Parathyroid adenoma (tissue), 2 donors: ENCODE results near the gene LDLRAP1.

ENCODE experiments used
- H2AFZ ChIP-seq: fragments of 300-600 bp; sonication (generic); one replicate; pipeline ENCODE4 v1.7.0; 2017; ENCODE audit warnings: antibody characterized with exemption, mild to moderate bottlenecking
- H3K27ac ChIP-seq: fragments of 300-600 bp; sonication (generic); one replicate; pipeline ENCODE4 v1.7.0; 2017
- H3K27me3 ChIP-seq: fragments of 300-600 bp; sonication (generic); one replicate; pipeline ENCODE4 v1.7.0; 2017; ENCODE audit warnings: low read length; ENCODE audit not compliant: control insufficient read depth, insufficient read depth
- H3K36me3 ChIP-seq: fragments of 300-600 bp; sonication (generic); one replicate; pipeline ENCODE4 v1.7.0; 2017; ENCODE audit warnings: low read length; ENCODE audit not compliant: control insufficient read depth, insufficient read depth
- H3K4me1 ChIP-seq: fragments of 300-600 bp; sonication (generic); one replicate; pipeline ENCODE4 v1.7.0; 2017; ENCODE audit warnings: control low read depth
- H3K4me2 ChIP-seq: fragments of 300-600 bp; sonication (generic); one replicate; pipeline ENCODE4 v1.7.0; 2017; ENCODE audit warnings: low read length
- H3K4me3 ChIP-seq: fragments of 300-600 bp; sonication (generic); one replicate; pipeline ENCODE4 v1.7.0; 2017; ENCODE audit warnings: low read depth, low read length
- H3K79me2 ChIP-seq: fragments of 300-600 bp; sonication (generic); one replicate; pipeline ENCODE4 v1.7.0; 2017; ENCODE audit warnings: control low read depth
- H3K9ac ChIP-seq: fragments of 300-600 bp; sonication (generic); one replicate; pipeline ENCODE4 v1.7.0; 2017; ENCODE audit warnings: mild to moderate bottlenecking
- H3K9me3 ChIP-seq: fragments of 300-600 bp; sonication (generic); one replicate; pipeline ENCODE4 v1.7.0; 2017; ENCODE audit warnings: low read length; ENCODE audit not compliant: control insufficient read depth
- TF ChIP-seq, protein P1 (sequence below): fragments of 300-600 bp; sonication (generic); IDR thresholded peaks from one replicate; pipeline ENCODE4 v1.7.0; 2017; ENCODE audit warnings: antibody characterized with exemption, mild to moderate bottlenecking
- donor health status: primary hyperparathyroidism.

LDLRAP1 gene

DNA sequence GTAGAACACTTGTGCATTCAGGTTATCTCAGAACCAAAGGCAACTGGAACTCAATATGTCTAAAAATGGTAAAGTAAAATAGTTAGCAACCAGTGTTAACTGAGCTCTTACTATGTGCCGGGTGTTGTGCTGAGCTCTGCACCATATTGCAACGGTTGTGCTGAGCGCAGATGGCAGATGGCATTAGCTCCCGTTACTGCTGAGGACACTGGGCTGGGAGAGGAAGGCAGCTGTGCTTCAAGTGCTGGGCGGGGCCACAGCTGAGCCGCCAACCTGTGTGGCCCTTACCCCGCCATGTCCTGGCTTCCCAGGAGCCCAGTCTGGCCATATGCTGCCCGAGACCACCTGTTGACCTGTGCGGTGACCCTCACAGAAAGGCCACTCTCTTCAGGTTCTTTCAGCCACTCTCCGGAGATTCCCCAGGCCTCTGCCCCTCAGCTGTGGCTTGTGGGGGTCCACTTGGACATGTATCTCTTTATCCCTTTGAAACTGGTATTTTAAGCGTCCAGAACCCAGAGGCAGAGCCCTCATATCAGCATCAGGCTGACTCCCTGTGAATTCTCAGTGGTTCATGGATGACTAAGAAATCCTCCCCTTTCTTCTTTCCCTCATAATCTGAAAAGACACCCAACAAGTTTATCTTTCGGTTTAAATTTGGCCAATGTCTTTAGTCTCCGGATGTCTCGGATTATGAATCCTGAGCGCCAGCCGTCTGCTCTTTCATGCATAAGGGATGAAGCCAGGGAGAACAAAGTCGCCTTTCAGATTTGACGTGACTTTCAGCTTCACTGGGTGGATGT, 26.4 kb downstream of the LDLRAP1 start:
- Histone ChIP-seq H3K4me2 (no peak overlapping the region), H3K4me1 (no peaks in the 10 kb centered on the region), H3K27ac (no peak overlapping the region), H2AFZ (no peak overlapping the region), H3K9me3 (no peaks in the 10 kb centered on the region), H3K9ac (no peak overlapping the region), H3K27me3 (no peaks in the 10 kb centered on the region), H3K36me3 (no peaks in the 10 kb centered on the region), H3K4me3 (no peak overlapping the region), H3K79me2 (no peaks in the 10 kb centered on the region)
- TF ChIP-seq, protein P1, sequence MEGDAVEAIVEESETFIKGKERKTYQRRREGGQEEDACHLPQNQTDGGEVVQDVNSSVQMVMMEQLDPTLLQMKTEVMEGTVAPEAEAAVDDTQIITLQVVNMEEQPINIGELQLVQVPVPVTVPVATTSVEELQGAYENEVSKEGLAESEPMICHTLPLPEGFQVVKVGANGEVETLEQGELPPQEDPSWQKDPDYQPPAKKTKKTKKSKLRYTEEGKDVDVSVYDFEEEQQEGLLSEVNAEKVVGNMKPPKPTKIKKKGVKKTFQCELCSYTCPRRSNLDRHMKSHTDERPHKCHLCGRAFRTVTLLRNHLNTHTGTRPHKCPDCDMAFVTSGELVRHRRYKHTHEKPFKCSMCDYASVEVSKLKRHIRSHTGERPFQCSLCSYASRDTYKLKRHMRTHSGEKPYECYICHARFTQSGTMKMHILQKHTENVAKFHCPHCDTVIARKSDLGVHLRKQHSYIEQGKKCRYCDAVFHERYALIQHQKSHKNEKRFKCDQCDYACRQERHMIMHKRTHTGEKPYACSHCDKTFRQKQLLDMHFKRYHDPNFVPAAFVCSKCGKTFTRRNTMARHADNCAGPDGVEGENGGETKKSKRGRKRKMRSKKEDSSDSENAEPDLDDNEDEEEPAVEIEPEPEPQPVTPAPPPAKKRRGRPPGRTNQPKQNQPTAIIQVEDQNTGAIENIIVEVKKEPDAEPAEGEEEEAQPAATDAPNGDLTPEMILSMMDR, result no peak

DNA sequence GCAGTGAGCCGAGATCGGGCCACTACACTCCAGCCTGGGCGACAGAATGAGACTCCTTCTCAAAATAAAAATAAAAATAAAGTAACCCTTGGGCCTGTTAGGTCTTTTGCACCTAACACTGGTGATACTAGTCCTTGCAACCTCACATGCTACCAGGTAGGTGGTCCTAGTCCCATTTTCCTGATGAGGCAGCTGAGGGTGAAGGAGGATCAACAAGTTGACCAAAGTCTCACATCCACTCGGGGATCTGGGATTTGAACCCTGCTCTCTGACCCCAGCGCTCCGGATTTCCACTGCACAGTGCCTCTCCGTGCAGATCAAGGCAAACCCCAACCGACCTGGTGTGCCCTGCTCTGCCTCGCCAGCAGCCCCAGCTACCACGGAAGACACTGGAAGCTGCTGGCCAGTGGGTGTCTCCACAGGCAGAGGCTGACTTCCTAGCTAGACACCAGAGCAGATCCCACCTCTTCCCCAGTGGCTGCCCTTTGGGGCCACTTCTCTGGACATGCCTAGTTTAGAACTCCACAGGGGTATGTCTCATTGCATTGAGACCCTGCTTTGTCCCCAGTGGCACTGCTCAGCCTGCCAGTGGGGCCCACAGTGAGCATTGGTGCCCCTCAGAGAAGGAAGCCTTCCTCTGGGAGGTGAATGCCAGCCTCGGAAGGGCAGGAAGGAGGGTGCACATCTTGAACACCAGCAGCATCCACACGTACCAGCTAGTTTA, 27.6 kb downstream of the LDLRAP1 start:
- no peaks in the 10 kb centered on the region for H3K4me1 ChIP-seq
- TF ChIP-seq, protein P1, result no peak
- H3K36me3 ChIP-seq, result no peaks in the 10 kb centered on the region
- no peak overlapping the region for H3K9ac ChIP-seq
- no peaks in the 10 kb centered on the region for H3K27me3 ChIP-seq
- H3K79me2 ChIP-seq, result no peaks in the 10 kb centered on the region
- no peak overlapping the region for H2AFZ ChIP-seq
- H3K9me3 ChIP-seq, result no peaks in the 10 kb centered on the region
- no peak overlapping the region for H3K4me3 ChIP-seq
- no peak overlapping the region for H3K27ac ChIP-seq
- H3K4me2 ChIP-seq, result no peak overlapping the region

DNA sequence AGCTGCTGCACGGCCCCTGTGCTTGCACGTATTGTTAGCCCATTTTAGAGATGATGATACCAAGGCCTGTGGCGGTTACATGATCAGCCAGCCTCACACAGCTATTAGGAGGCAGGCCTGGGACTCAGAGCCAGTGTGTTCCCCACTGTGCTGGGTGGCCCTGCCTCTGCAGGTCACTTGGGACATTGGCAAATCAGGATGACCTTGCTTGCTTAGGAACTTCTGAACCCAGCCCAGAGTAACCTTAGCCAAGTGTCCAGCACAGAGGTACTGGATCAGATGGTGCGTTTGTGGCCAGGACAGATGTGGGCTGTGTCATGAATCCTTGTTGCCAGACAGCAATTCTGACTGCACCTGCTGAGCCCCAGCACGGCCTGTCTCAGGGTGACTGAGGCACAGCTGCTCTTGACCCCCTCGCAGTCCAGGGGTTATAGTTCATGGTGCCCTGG, 28.1 kb downstream of the LDLRAP1 start:
- Histone ChIP-seq H3K79me2 (no peaks in the 10 kb centered on the region), H3K36me3 (no peaks in the 10 kb centered on the region), H2AFZ (no peak overlapping the region), H3K4me1 (no peaks in the 10 kb centered on the region), H3K27me3 (no peaks in the 10 kb centered on the region), H3K4me3 (no peak overlapping the region), H3K9ac (no peak overlapping the region), H3K4me2 (no peak overlapping the region), H3K27ac (no peak overlapping the region), H3K9me3 (no peaks in the 10 kb centered on the region)
- TF ChIP-seq, protein P1, result no peak

DNA sequence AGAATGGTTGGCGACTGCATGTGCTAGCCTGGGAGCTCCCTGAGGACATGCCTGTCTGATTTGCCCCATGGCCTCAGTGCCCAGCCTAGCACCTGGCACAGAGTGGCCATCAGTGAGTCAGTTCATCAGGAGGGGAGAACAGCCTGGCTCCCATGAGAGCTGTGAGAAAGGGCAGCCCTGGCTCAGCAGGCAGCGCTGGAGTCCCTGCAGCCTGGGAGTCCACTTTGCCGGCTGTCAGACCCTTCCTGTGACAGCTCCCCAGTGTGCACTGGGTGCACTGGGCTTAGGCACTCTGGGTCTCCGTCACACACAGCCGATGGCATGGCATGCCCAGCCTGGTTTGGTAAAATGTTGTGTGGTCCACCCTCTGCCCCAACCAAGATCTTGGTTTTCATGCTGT, 28.7 kb downstream of the LDLRAP1 start:
- H3K9me3 ChIP-seq, result no peaks in the 10 kb centered on the region
- H3K27ac ChIP-seq, result no peak overlapping the region
- no peak overlapping the region for H3K4me2 ChIP-seq
- H3K4me3 ChIP-seq, result no peak overlapping the region
- H3K79me2 ChIP-seq, result no peaks in the 10 kb centered on the region
- H3K4me1 ChIP-seq, result no peaks in the 10 kb centered on the region
- no peaks in the 10 kb centered on the region for H3K27me3 ChIP-seq
- no peak overlapping the region for H3K9ac ChIP-seq
- TF ChIP-seq, protein P1, result no peak
- H3K36me3 ChIP-seq, result no peaks in the 10 kb centered on the region
- no peak overlapping the region for H2AFZ ChIP-seq
